ENCODE data around the gene COL11A1.
"Not testable (repeated sequence)": the region's sequence is repeated elsewhere in the genome, so short reads cannot be mapped to it uniquely, and the experiment has no call there.

Gene COL11A1

GRCh38 chr1:102853136-102853535 is 255.2 kb downstream of the COL11A1 start:
- DNase-seq, result no peak
- in situ Hi-C loops (cut with MboI; ENCODE audit: low pct_unique_long_range_greater_than_20kb, low sequenced_read_pairs), result no loop called here

- no peak for DNase-seq
- in situ Hi-C loops (cut with MboI; ENCODE audit: low pct_unique_long_range_greater_than_20kb, low sequenced_read_pairs), result no loop called here
Measured at GRCh38 chr1:102852613-102853012, 255.7 kb downstream of the COL11A1 start.

- DNase-seq, result no peak
Measured at GRCh38 chr1:102851616-102852015, 256.7 kb downstream of the COL11A1 start.

GRCh38 chr1:102842606-102843005 is 265.7 kb downstream of the COL11A1 start:
- in situ Hi-C loops (cut with MboI; ENCODE audit: low pct_unique_long_range_greater_than_20kb, low sequenced_read_pairs), result no loop called here
- DNase-seq, result no peak

More at GRCh38 chr1:102851616-102852015, 256.7 kb downstream of the COL11A1 start:
- in situ Hi-C loops (cut with MboI; ENCODE audit: low pct_unique_long_range_greater_than_20kb, low sequenced_read_pairs), result no loop called here

GRCh38 chr1:102840741-102841140 is 267.6 kb downstream of the COL11A1 start:
- in situ Hi-C loops (cut with MboI; ENCODE audit: low pct_unique_long_range_greater_than_20kb, low sequenced_read_pairs), result no loop called here

GRCh38 chr1:102838016-102838415 is 270.3 kb downstream of the COL11A1 start:
- in situ Hi-C loops (cut with MboI; ENCODE audit: low pct_unique_long_range_greater_than_20kb, low sequenced_read_pairs), result no loop called here
- no peak for DNase-seq

More at GRCh38 chr1:102840741-102841140, 267.6 kb downstream of the COL11A1 start:
- no peak for DNase-seq

- no peak for DNase-seq
Measured at GRCh38 chr1:102837551-102837950, 270.8 kb downstream of the COL11A1 start.

GRCh38 chr1:102836991-102837390 is 271.3 kb downstream of the COL11A1 start:
- in situ Hi-C loops (cut with MboI; ENCODE audit: low pct_unique_long_range_greater_than_20kb, low sequenced_read_pairs), result no loop called here
- DNase-seq, result no peak

More at GRCh38 chr1:102837551-102837950, 270.8 kb downstream of the COL11A1 start:
- in situ Hi-C loops (cut with MboI; ENCODE audit: low pct_unique_long_range_greater_than_20kb, low sequenced_read_pairs), result no loop called here

GRCh38 chr1:102834688-102835320 is 273.5 kb downstream of the COL11A1 start:
- DNase-seq, result no peak
- in situ Hi-C loops (cut with MboI; ENCODE audit: low pct_unique_long_range_greater_than_20kb, low sequenced_read_pairs), result no loop called here

- in situ Hi-C loops (cut with MboI; ENCODE audit: low pct_unique_long_range_greater_than_20kb, low sequenced_read_pairs), result no loop called here
- no peak for DNase-seq
Measured at GRCh38 chr1:102833151-102833550, 275.2 kb downstream of the COL11A1 start.

- DNase-seq; in situ Hi-C loops (cut with MboI; ENCODE audit: low pct_unique_long_range_greater_than_20kb, low sequenced_read_pairs): not testable (repeated sequence)
Measured at GRCh38 chr1:102826706-102827105, 281.6 kb downstream of the COL11A1 start.

All from KBM-7 (cell line).